Subcutaneous abdominal adipose tissue (tissue), 5 donors: ENCODE results near the gene VSTM2B.

ENCODE experiments used
- H3K27ac ChIP-seq: one replicate; pipeline ENCODE4 v1.7.0; 2013; ENCODE audit warnings: low read depth, mild to moderate bottlenecking, inconsistent platforms, low read length, moderate library complexity
- H3K27me3 ChIP-seq, 5 donors: one replicate each; pipeline ENCODE4 v1.7.0; 2013; ENCODE audit warnings: low read length in 5 of 5, inconsistent platforms in 1 of 5; ENCODE audit not compliant: control insufficient read depth in 5 of 5, insufficient read depth in 4 of 5
- H3K36me3 ChIP-seq, 5 donors: one replicate each; pipeline ENCODE4 v1.7.0; 2013; ENCODE audit warnings: low read length in 5 of 5; ENCODE audit not compliant: control insufficient read depth in 5 of 5, insufficient read depth in 5 of 5
- H3K4me1 ChIP-seq, 5 donors: one replicate each; pipeline ENCODE4 v1.7.0; 2013; ENCODE audit warnings: low read length in 5 of 5, mild to moderate bottlenecking in 3 of 5, moderate library complexity in 1 of 5; ENCODE audit not compliant: control insufficient read depth in 5 of 5, insufficient read depth in 5 of 5
- H3K4me3 ChIP-seq, 5 donors: one replicate each; pipeline ENCODE4 v1.7.0; 2013; ENCODE audit warnings: low read length in 5 of 5, low read depth in 1 of 5
- H3K9ac ChIP-seq, 5 donors: one replicate each; pipeline ENCODE4 v1.7.0; 2013; ENCODE audit warnings: low read length in 5 of 5, mild to moderate bottlenecking in 4 of 5, moderate library complexity in 3 of 5
- H3K9me3 ChIP-seq, 5 donors: one replicate each; pipeline ENCODE4 v1.7.0; 2013; ENCODE audit warnings: low read length in 5 of 5; ENCODE audit not compliant: control insufficient read depth in 5 of 5
- donor health status: healthy.
- donor health status: healthy.
- donor health status: healthy.
- donor health status: healthy.
- donor health status: healthy.

Gene VSTM2B

GRCh38 chr19:29521291-29522075 lies 4.3 kb upstream of the VSTM2B start:
- Histone ChIP-seq H3K9me3 (no peaks in the 10 kb centered on the region), H3K4me1 (peaks cover 0 to 6% (median 3%) of the 10 kb centered on the region in 5 donors), H3K4me3 (no peak overlapping the region), H3K36me3 (no peaks in the 10 kb centered on the region), H3K27ac (no peak overlapping the region), H3K9ac (no peak overlapping the region), H3K27me3 (peaks cover 17 to 55% (median 38%) of the 10 kb centered on the region in 5 donors)

- Histone ChIP-seq H3K4me1 (peaks cover 2 to 22% (median 10%) of the 10 kb centered on the region in 5 donors), H3K27me3 (peaks cover 34 to 65% (median 50%) of the 10 kb centered on the region in 5 donors), H3K9ac (no peak overlapping the region), H3K9me3 (no peaks in the 10 kb centered on the region), H3K27ac (no peak overlapping the region), H3K36me3 (no peaks in the 10 kb centered on the region), H3K4me3 (no peak overlapping the region)
Measured at GRCh38 chr19:29523568-29523967, 2.2 kb upstream of the VSTM2B start.

- Histone ChIP-seq H3K4me1 (peaks cover 2 to 28% (median 18%) of the 10 kb centered on the region in 5 donors), H3K9ac (no peak overlapping the region), H3K36me3 (no peaks in the 10 kb centered on the region), H3K4me3 (no peak overlapping the region), H3K9me3 (no peaks in the 10 kb centered on the region), H3K27me3 (peaks cover 40 to 66% (median 57%) of the 10 kb centered on the region in 5 donors), H3K27ac (no peak overlapping the region)
Measured at GRCh38 chr19:29524201-29524911, 1.4 kb upstream of the VSTM2B start.

- Histone ChIP-seq H3K27ac (no peak overlapping the region), H3K4me3 (no peak overlapping the region), H3K9me3 (no peaks in the 10 kb centered on the region), H3K27me3 (peaks cover 49 to 72% (median 61%) of the 10 kb centered on the region in 5 donors), H3K4me1 (peaks cover 2 to 28% (median 18%) of the 10 kb centered on the region in 5 donors), H3K9ac (no peak overlapping the region), H3K36me3 (no peaks in the 10 kb centered on the region)
Measured at GRCh38 chr19:29524912-29525831, 622 bp upstream of the VSTM2B start.

- H3K27me3 ChIP-seq, result peaks cover 58 to 83% (median 68%) of the 10 kb centered on the region in 5 donors
- H3K36me3 ChIP-seq, result no peaks in the 10 kb centered on the region
- H3K4me3 ChIP-seq, result no peak overlapping the region
- H3K9ac ChIP-seq, result no peak overlapping the region
- peaks cover 2 to 28% (median 18%) of the 10 kb centered on the region in 5 donors for H3K4me1 ChIP-seq
- peaks cover 0 to 7% (median 2%) of the 10 kb centered on the region in 5 donors for H3K9me3 ChIP-seq
- no peak overlapping the region for H3K27ac ChIP-seq
Measured at GRCh38 chr19:29526730-29527499, 1.1 kb downstream of the VSTM2B start.

- Histone ChIP-seq H3K9ac (no peak overlapping the region), H3K27ac (no peak overlapping the region), H3K36me3 (no peaks in the 10 kb centered on the region), H3K9me3 (peaks cover 0 to 7% (median 2%) of the 10 kb centered on the region in 5 donors), H3K4me1 (peaks cover 2 to 28% (median 18%) of the 10 kb centered on the region in 5 donors), H3K4me3 (peak overlapping the region in 3 of 5 donors; percentile 13 to 18 (median 18)), H3K27me3 (peaks cover 58 to 87% (median 70%) of the 10 kb centered on the region in 5 donors)
Measured at GRCh38 chr19:29527500-29528328, 1.9 kb downstream of the VSTM2B start.

GRCh38 chr19:29528350-29528945 lies 2.7 kb downstream of the VSTM2B start:
- H3K27ac ChIP-seq, result no peak overlapping the region
- no peak overlapping the region for H3K9ac ChIP-seq
- H3K27me3 ChIP-seq, result peaks cover 62 to 88% (median 71%) of the 10 kb centered on the region in 5 donors
- peaks cover 2 to 28% (median 18%) of the 10 kb centered on the region in 5 donors for H3K4me1 ChIP-seq
- H3K36me3 ChIP-seq, result no peaks in the 10 kb centered on the region
- peaks cover 0 to 7% (median 2%) of the 10 kb centered on the region in 5 donors for H3K9me3 ChIP-seq
- peak overlapping the region in 3 of 5 donors; percentile 13 to 18 (median 18) for H3K4me3 ChIP-seq

- Histone ChIP-seq H3K4me3 (no peak overlapping the region), H3K27me3 (peaks cover 63 to 87% (median 72%) of the 10 kb centered on the region in 5 donors), H3K27ac (no peak overlapping the region)
Measured at GRCh38 chr19:29528946-29529645, 3.3 kb downstream of the VSTM2B start.

More at GRCh38 chr19:29528946-29529645, 3.3 kb downstream of the VSTM2B start:
- peaks cover 0 to 7% (median 2%) of the 10 kb centered on the region in 5 donors for H3K9me3 ChIP-seq
- no peaks in the 10 kb centered on the region for H3K36me3 ChIP-seq
- peaks cover 2 to 28% (median 18%) of the 10 kb centered on the region in 5 donors for H3K4me1 ChIP-seq
- H3K9ac ChIP-seq, result no peak overlapping the region
